Thoracic aorta (tissue), 2 donors: ENCODE measurements around the gene FOXP1. TPM values are rescaled to one million over a fixed set of nuclear protein-coding genes. Genes with fewer than 3 reads are reported as not detected.

Source experiments
- ATAC-seq: fragments of 150-250 bp; one replicate; pipeline ENCODE4 v1.8.0; 2017; ENCODE audit warnings: low read depth; ENCODE audit not compliant: insufficient number of reproducible peaks, low FRiP score
- DNase-seq: peaks from one replicate; pipeline ENCODE4 v3.0.0-alpha.2; 2020; ENCODE audit warnings: low spot score
- H3K27ac ChIP-seq, 2 donors: fragments of 200-600 bp; sonication (generic); 1 replicate in 1 of 2; 2 replicates in 1 of 2; pipeline ENCODE4 v1.5.1; 2016; ENCODE audit warnings: mild to moderate bottlenecking in 2 of 2, moderate library complexity in 2 of 2
- H3K27me3 ChIP-seq: fragments of 200-600 bp; sonication (generic); replicated peaks from 2 replicates; pipeline ENCODE4 v1.6.0; 2016; ENCODE audit warnings: mild to moderate bottlenecking; ENCODE audit not compliant: insufficient read depth
- H3K36me3 ChIP-seq: fragments of 200-600 bp; sonication (generic); one replicate; pipeline ENCODE4 v1.5.1; 2016
- H3K4me1 ChIP-seq, 2 donors: fragments of 200-600 bp; sonication (generic); 1 replicate in 1 of 2; 2 replicates in 1 of 2; pipeline versions ENCODE4 v1.5.1 to v1.6.0; 2016; ENCODE audit warnings: low read depth in 2 of 2, mild to moderate bottlenecking in 1 of 2; ENCODE audit not compliant: control insufficient read depth in 1 of 2
- H3K4me3 ChIP-seq: fragments of 200-600 bp; sonication (generic); 2 replicates; pipeline ENCODE4 v1.5.1; 2016; ENCODE audit warnings: mild to moderate bottlenecking
- H3K9me3 ChIP-seq: fragments of 200-600 bp; sonication (generic); 2 replicates; pipeline ENCODE4 v1.5.1; 2016
- total RNA-seq, 2 donors: library from RNA; depleted of rRNA; stranded (reverse); fragments of >200 nt; gene quantifications; one replicate each; pipeline versions ENCODE4 v1.1.0 to v1.2.3, GENCODE V29; 2016
- TF ChIP-seq, protein P1 (sequence below): fragments of 200-600 bp; sonication (generic); IDR thresholded peaks from one replicate; pipeline ENCODE4 v1.5.1; 2019; ENCODE audit warnings: antibody characterized with exemption

Gene FOXP1
- total RNA-seq, 2 donors from 2014 or later: 176 to 255 TPM

DNA sequence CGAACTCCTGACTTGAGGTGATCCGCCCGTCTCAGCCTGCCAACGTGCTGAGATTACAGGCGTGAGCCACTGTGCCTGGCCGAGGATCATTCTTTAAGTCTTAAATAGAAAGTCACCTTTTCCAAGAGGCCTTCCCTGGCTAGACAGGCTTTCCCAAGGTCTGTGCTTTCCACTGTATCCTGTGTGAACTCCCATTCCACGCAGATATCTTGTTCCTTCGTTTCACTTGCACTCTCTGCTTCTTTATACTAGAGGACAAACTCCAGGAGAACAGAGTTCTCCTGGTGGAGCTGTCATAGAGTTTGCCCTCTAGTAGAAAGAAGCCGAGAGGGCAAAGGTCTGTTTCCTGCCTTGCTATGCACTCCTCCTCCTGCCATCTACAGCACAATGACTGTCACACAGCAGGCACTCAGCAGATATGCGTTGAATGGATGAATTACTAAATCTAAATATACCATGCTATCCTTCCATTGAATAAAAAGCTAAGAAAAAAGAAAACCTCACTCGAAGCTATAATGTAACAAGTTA, 211.2 kb downstream of the FOXP1 start:
- Histone ChIP-seq H3K36me3 (no peaks in the 10 kb centered on the region), H3K4me3 (no peak overlapping the region), H3K9me3 (no peaks in the 10 kb centered on the region), H3K4me1 (peaks cover 16 to 53% of the 10 kb centered on the region in 2 donors), H3K27ac (no peak overlapping the region), H3K27me3 (no peaks in the 10 kb centered on the region)
- TF ChIP-seq, protein P1, sequence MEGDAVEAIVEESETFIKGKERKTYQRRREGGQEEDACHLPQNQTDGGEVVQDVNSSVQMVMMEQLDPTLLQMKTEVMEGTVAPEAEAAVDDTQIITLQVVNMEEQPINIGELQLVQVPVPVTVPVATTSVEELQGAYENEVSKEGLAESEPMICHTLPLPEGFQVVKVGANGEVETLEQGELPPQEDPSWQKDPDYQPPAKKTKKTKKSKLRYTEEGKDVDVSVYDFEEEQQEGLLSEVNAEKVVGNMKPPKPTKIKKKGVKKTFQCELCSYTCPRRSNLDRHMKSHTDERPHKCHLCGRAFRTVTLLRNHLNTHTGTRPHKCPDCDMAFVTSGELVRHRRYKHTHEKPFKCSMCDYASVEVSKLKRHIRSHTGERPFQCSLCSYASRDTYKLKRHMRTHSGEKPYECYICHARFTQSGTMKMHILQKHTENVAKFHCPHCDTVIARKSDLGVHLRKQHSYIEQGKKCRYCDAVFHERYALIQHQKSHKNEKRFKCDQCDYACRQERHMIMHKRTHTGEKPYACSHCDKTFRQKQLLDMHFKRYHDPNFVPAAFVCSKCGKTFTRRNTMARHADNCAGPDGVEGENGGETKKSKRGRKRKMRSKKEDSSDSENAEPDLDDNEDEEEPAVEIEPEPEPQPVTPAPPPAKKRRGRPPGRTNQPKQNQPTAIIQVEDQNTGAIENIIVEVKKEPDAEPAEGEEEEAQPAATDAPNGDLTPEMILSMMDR: no peak
- no peak for DNase-seq
- no peak for ATAC-seq

DNA sequence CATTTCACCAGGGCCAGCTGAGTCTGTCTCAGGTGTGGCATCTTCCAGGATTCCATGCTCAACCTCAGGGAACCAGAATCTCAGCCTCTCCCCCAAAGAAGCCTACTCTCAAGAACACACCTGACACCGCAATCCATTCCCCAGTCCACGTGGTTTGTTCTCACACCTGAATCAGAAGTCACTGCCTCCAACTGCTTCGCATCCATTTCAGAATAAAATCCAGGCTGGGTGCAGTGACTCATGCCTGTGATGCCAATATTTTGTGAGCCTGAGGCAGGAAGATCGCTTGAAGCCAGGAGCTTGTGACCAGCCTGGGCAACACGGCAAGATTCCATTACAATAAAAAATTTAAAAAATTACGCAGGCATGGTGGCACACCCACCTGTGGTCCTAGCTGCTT, 212.2 kb downstream of the FOXP1 start:
- Histone ChIP-seq H3K4me1 (peaks cover 16 to 43% of the 10 kb centered on the region in 2 donors), H3K27ac (peak overlapping the region in 1 of 2 donors; percentile 7), H3K4me3 (no peak overlapping the region), H3K9me3 (no peaks in the 10 kb centered on the region), H3K27me3 (no peaks in the 10 kb centered on the region), H3K36me3 (no peaks in the 10 kb centered on the region)
- TF ChIP-seq, protein P1: no peak
- peak; percentile 30 for ATAC-seq
- no peak for DNase-seq

DNA sequence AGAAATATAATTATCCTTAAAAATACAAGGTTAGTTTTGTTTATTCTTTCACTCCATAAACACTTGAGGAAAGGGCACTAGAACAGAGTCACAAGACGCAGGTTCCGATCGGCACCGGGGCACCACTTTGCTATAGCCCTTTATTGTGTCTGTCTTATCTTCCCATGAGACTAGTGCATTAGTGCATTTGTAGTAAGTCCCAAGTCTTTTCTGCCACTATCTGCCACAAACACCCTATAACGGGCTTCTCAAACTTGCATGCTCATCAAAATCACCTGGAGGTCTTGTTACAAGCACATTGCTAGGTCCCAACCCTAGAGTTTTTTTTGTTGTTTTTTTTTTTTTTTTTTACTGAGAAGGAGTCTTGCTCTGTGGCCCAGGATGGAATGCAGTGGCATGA, 213.1 kb downstream of the FOXP1 start:
- Histone ChIP-seq H3K27me3 (no peaks in the 10 kb centered on the region), H3K9me3 (no peaks in the 10 kb centered on the region), H3K4me1 (peaks cover 16 to 35% of the 10 kb centered on the region in 2 donors), H3K4me3 (no peak overlapping the region), H3K36me3 (no peaks in the 10 kb centered on the region), H3K27ac (peak overlapping the region in 1 of 2 donors; percentile 42)
- ATAC-seq: no peak
- TF ChIP-seq, protein P1: no peak
- DNase-seq: no peak

DNA sequence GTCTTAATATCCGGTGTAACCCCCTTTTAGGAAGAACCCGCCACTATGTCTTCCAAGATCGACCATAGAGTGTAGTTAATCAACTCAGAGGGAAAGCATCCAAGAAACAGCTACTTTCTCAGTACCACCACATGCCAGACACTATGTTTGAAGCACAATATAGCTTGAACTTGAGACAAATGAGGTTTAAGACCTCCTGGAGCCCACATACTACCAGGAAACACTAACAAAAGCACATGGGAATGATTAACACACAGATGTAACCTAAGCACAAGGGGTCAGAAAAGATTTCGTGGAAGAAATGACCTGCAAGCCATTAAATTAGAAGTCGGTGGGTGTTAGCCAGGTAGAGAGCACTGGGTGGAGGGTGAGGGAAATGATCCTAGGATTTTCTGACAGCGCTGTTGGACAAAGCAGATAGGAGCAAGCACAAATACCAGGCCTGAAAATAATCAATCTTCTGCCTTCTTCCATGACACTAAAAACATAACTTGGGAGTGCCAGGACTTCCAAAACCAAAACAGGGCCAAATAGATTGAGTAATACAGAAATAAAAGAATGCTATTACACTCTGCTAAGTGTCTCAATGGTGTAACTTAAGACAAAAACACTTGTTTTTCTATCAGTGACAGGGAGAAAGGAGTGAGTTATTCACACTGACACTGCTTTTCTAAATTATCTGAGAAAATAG, 213.7 kb downstream of the FOXP1 start:
- H3K36me3 ChIP-seq: no peaks in the 10 kb centered on the region
- ATAC-seq: no peak
- peak overlapping the region in 1 of 2 donors; percentile 42 for H3K27ac ChIP-seq
- TF ChIP-seq, protein P1: no peak
- H3K4me1 ChIP-seq: peaks cover 16 to 28% of the 10 kb centered on the region in 2 donors
- no peak overlapping the region for H3K4me3 ChIP-seq
- no peak for DNase-seq
- no peaks in the 10 kb centered on the region for H3K27me3 ChIP-seq
- no peaks in the 10 kb centered on the region for H3K9me3 ChIP-seq

DNA sequence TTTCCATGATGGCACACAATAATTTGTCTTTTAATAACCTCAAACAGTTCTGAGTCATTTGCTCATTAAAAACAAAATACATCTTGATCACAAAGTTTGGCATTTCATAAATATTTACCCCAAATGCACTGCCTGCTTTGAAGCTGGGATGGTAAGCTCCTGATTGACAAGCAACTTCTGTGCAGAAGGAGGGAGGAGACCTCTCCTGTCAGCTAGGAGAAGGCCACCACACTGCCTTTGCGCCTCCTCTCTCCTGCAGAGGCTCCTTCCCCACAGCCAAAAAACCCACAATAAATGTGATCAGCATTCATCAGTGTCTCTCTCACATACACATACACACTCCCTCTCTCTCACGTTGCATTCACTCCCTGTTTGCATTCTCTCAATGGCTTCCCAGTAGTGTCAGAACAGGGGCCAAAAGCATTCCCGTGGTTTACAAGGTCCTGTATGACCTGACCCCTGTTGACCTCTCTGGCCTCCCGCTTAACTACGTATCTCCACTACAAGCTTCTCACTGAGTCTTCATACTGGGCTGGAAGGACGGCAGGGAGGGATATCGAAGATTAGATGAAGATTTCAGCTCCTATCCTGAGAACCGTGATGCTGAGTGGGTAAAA, 216.4 kb downstream of the FOXP1 start:
- no peaks in the 10 kb centered on the region for H3K9me3 ChIP-seq
- no peaks in the 10 kb centered on the region for H3K27me3 ChIP-seq
- TF ChIP-seq, protein P1: no peak
- no peaks in the 10 kb centered on the region for H3K36me3 ChIP-seq
- ATAC-seq (no peak), DNase-seq (no peak)
- no peak overlapping the region for H3K4me3 ChIP-seq
- no peak overlapping the region for H3K27ac ChIP-seq
- H3K4me1 ChIP-seq: peaks cover 16 to 24% of the 10 kb centered on the region in 2 donors
